GM12892 (cell line): ENCODE results near the gene PHOX2A.

ENCODE experiments used
- POLR2A ChIP-seq: IDR thresholded peaks from 2 replicates; pipeline ENCODE4 v1.6.1; 2011; ENCODE audit warnings: low read depth, low read length, control low read depth
- POLR2AphosphoS5 ChIP-seq: IDR thresholded peaks from 2 replicates; pipeline ENCODE4 v1.6.1; 2011; ENCODE audit warnings: low read depth, low read length, control low read depth
- TAF1 ChIP-seq: IDR thresholded peaks from 2 replicates; pipeline ENCODE4 v1.6.1; 2011; ENCODE audit warnings: low read depth, mild to moderate bottlenecking, control low read depth, low read length, borderline replicate concordance

GRCh38 chr11:72203163-72203562 is 40.8 kb downstream of the PHOX2A start:
- no peak for TF ChIP-seq POLR2AphosphoS5
- TF ChIP-seq TAF1, result no peak
- TF ChIP-seq POLR2A, result no peak
